ENCODE data around the gene GNAI2. TPM values are rescaled to one million over a fixed set of nuclear protein-coding genes. Genes with fewer than 3 reads are reported as not detected.

Gene GNAI2
- total RNA-seq, 1 donor from 2014 or later, result 281 TPM

DNA sequence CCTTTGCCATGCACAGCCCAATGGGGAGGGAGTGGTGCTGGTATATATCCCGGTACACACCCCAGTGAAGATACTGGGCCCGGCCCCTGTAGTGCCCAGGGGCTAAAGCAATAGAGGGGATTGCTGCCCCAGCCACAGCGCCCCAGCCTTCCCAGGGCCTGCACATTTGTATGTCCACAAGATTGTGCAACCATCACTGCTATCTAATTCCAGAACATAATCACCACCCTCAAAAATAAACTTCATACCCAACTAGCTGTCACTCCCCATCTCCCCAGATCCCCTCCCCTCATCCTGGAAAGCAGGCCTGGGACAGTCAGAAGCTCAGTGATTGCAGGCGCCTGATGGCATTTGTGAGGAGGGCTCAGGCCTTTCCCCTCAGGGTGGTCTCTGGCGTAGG, 13.5 kb downstream of the GNAI2 start:
- CTCF ChIA-PET, result interaction anchor here (3.5 to 5.2 kb wide), 3 partner anchors 10 to 55 kb away, joined by 15 to 104 read pairs (median 34); no protein-coding TSS in a partner anchor
- Mint-ChIP-seq H3K36me3 (ENCODE audit: low read depth) (peaks cover 43% of the 10 kb centered on the region), H3K27ac (no peak overlapping the region), H3K9me3 (no peaks in the 10 kb centered on the region), H3K4me1 (peaks cover 66% of the 10 kb centered on the region), H3K4me3 (no peak overlapping the region), H3K27me3 (no peaks in the 10 kb centered on the region)
- intact Hi-C loops (cut with micrococcal nuclease), result no loop called here
- POLR2A ChIA-PET, result interaction anchor here (1.0 to 4.6 kb wide), 2 partner anchors 14 to 21 kb away, joined by 3 to 49 read pairs; partner anchors contain the start of gene GNAI2
- no peak for TF ChIP-seq CTCF (IDR thresholded peaks at IDR 0.05)
- ATAC-seq (ENCODE audit: low read depth) (no peak), DNase-seq (no peak)

GRCh38 chr3:50250514-50250913, 14.5 kb downstream of the GNAI2 start:
- H3K36me3 Mint-ChIP-seq (ENCODE audit: low read depth), result peaks cover 53% of the 10 kb centered on the region
- H3K9me3 Mint-ChIP-seq, result no peaks in the 10 kb centered on the region
- intact Hi-C loops (cut with micrococcal nuclease), result no loop called here
- no peak overlapping the region for H3K4me3 Mint-ChIP-seq
- H3K27me3 Mint-ChIP-seq, result no peaks in the 10 kb centered on the region
- H3K27ac Mint-ChIP-seq, result no peak overlapping the region
- POLR2A ChIA-PET, result interaction anchor here (0.8 to 1.0 kb wide), 2 partner anchors 13 to 15 kb away, joined by 3 read pairs; partner anchors contain the start of gene GNAI2
- no peak for TF ChIP-seq CTCF (IDR thresholded peaks at IDR 0.05)
- H3K4me1 Mint-ChIP-seq, result peaks cover 56% of the 10 kb centered on the region
- CTCF ChIA-PET, result interaction anchor here (3.5 to 5.2 kb wide), 3 partner anchors 9 to 56 kb away, joined by 15 to 104 read pairs (median 34); no protein-coding TSS in a partner anchor
- DNase-seq, result no peak
- no peak for ATAC-seq (ENCODE audit: low read depth)

GRCh38 chr3:50251220-50251619, 15.2 kb downstream of the GNAI2 start:
- TF ChIP-seq CTCF (IDR thresholded peaks at IDR 0.05), result no peak
- ChIA-PET CTCF (interaction anchor here (3.5 kb wide), 1 partner anchor 57 kb away, joined by 15 read pairs; no protein-coding TSS in a partner anchor), POLR2A (no interaction called here)
- intact Hi-C loops (cut with micrococcal nuclease), result no loop called here
- DNase-seq (no peak), ATAC-seq (ENCODE audit: low read depth) (no peak)
- no peaks in the 10 kb centered on the region for H3K27me3 Mint-ChIP-seq
- H3K4me1 Mint-ChIP-seq, result peaks cover 49% of the 10 kb centered on the region
- H3K27ac Mint-ChIP-seq, result peak overlapping the region; percentile 30
- H3K9me3 Mint-ChIP-seq, result no peaks in the 10 kb centered on the region
- H3K36me3 Mint-ChIP-seq (ENCODE audit: low read depth), result peaks cover 56% of the 10 kb centered on the region
- no peak overlapping the region for H3K4me3 Mint-ChIP-seq

DNA sequence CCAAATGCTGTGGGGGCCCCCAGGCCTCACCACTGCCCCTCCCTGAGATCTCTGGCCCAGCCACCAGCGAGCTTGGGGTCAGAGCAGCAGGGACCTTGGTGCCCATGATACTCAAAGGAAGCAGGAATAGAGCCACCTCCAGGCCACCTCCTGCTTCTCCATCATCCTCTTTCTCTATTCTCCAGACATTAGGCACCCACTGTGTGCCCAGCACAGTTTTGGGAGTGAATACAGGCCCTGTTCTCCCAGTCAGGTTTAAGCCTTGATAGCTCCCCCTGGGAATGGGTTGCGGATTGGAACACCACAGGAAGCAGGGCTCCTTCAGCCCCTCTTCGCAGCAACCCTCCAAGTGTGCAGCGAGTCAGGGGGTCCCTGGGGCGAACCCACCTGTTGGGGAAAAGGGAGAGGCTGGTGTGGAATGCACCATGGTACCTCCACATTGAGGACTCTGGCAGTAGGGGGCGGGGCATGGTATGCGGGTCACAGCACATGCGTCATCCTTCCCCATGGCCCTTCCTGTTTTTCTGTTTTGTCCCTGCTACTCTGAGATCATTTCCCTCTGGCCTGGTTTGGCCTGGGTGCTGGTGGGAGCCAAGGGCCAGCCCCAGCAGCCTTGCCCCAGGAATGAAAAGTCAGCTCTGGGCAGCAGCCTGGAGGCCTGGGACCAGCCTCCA, 18.7 kb downstream of the GNAI2 start:
- Mint-ChIP-seq H3K4me3 (no peak overlapping the region), H3K27ac (no peak overlapping the region), H3K27me3 (no peaks in the 10 kb centered on the region), H3K9me3 (no peaks in the 10 kb centered on the region), H3K4me1 (peaks cover 27% of the 10 kb centered on the region), H3K36me3 (ENCODE audit: low read depth) (peaks cover 77% of the 10 kb centered on the region)
- CTCF ChIA-PET, result interaction anchor here (2.6 kb wide), 1 partner anchor 8 kb away, joined by 11 read pairs; no protein-coding TSS in a partner anchor
- ATAC-seq (ENCODE audit: low read depth) (no peak), DNase-seq (no peak)
- intact Hi-C loops (cut with micrococcal nuclease), result no loop called here
- POLR2A ChIA-PET, result interaction anchor here (0.6 kb wide), 1 partner anchor 1198 kb away, joined by 3 read pairs; no protein-coding TSS in a partner anchor
- TF ChIP-seq CTCF (IDR thresholded peaks at IDR 0.05), result no peak

GRCh38 chr3:50255251-50255615, 19.2 kb downstream of the GNAI2 start:
- CTCF ChIA-PET, result interaction anchor here (1.0 to 2.6 kb wide), 2 partner anchors 9 to 61 kb away, joined by 3 to 11 read pairs; no protein-coding TSS in a partner anchor
- POLR2A ChIA-PET, result interaction anchor here (0.6 kb wide), 1 partner anchor 1197 kb away, joined by 3 read pairs; no protein-coding TSS in a partner anchor
- Mint-ChIP-seq H3K4me3 (no peak overlapping the region), H3K27me3 (no peaks in the 10 kb centered on the region), H3K4me1 (peaks cover 24% of the 10 kb centered on the region), H3K9me3 (no peaks in the 10 kb centered on the region), H3K36me3 (ENCODE audit: low read depth) (peaks cover 74% of the 10 kb centered on the region), H3K27ac (no peak overlapping the region)
- intact Hi-C loops (cut with micrococcal nuclease), result no loop called here
- DNase-seq (no peak), ATAC-seq (ENCODE audit: low read depth) (no peak)
- TF ChIP-seq CTCF (IDR thresholded peaks at IDR 0.05), result no peak
